Hippocampal formation (tissue), 2 donors: ENCODE results near the gene PTH.

Experiments used
- DNase-seq, 2 donors: peaks; one replicate each; lab custom pipeline; 2025; lab: John Stamatoyannopoulos, UW

PTH gene

DNA sequence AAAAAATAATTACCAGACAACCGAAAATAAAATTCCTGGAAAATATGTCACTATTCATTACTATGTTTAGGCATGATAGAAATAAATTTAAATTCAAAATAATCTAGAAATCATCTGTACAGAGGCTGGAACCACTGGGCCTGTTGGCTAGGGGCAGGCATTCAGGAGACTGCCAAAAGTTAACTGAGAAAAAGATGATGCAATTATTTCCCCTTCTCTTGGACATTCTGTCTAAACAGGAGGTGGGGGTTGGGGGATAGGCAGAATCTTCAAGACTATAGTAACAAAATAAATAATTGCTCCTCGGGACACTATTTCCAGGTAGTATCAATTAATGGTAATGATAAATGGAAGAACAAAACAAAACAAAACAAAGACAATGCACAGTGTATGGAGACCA is 46.9 kb downstream of the PTH start:
- DNase-seq = no peak

DNA sequence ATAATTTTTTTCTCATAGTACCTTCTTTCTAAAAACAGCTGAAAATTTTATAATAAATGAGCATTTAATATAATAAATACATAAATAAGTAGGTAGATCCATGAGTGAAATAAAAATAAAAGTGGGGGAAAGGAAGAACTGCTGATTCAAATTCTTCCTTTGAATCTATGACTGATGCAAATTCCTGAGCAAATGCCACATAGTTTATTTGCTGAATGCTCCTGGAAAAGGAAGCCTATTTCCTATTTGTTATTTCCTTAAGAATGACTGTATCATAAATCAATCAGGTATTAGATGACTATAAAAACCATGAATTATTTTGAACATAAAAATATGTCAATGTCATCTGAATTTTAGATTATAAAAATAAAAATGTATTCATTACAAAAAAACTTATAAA is 49.4 kb downstream of the PTH start:
- DNase-seq = no peak

DNA sequence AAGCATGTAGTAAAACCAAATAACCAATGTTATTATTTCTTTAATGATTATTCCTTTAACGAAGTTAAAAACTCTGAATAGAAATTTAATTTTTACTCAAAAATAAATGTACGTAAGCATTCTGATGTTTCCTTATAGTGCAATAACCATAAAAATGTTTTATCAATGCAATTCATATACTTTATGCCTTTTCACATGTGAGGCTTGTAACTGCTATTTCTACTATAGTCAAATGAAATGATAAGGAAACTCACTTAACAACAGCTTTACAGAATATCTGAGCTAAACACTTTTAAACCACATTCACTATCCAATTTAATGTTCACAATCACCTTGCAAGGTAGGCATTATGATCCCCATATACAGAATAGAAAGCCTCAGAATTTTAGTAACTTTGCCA is 50.2 kb downstream of the PTH start:
- no peak for DNase-seq
